Right ventricle myocardium superior (tissue), 1 donor: ENCODE results near the gene AATF. TPM values are rescaled to one million over a fixed set of nuclear protein-coding genes. Genes with fewer than 3 reads are reported as not detected.

Source experiments
- ATAC-seq: fragments of 200-7000 bp; cut with Tn5 transposase; one replicate; pipeline ENCODE4 v1.9.1; 2020; ENCODE audit warnings: mild to moderate bottlenecking; ENCODE audit not compliant: poor library complexity
- DNase-seq: peaks from one replicate; pipeline ENCODE4 v3.0.0-alpha.2; 2020
- intact Hi-C: fragments of 100-400 bp; cut with DNase I; formaldehyde crosslinking; loops from one replicate; pipeline ENCODE4 v1.11.2; 2022
- total RNA-seq: library from RNA; stranded (reverse); fragmentation: NEBNext Ultra II Directional; extraction: Animal tissue kit (Norgen Biotek cat#: 25700); gene quantifications from one replicate; pipeline ENCODE4 v1.2.1, GENCODE V29; 2021
- donor health status: DM: no; HTN: yes; CAD: no; lungs with severe emphysema.

Gene AATF
- total RNA-seq, 1 donor from 2014 or later = 26.9 TPM

DNA sequence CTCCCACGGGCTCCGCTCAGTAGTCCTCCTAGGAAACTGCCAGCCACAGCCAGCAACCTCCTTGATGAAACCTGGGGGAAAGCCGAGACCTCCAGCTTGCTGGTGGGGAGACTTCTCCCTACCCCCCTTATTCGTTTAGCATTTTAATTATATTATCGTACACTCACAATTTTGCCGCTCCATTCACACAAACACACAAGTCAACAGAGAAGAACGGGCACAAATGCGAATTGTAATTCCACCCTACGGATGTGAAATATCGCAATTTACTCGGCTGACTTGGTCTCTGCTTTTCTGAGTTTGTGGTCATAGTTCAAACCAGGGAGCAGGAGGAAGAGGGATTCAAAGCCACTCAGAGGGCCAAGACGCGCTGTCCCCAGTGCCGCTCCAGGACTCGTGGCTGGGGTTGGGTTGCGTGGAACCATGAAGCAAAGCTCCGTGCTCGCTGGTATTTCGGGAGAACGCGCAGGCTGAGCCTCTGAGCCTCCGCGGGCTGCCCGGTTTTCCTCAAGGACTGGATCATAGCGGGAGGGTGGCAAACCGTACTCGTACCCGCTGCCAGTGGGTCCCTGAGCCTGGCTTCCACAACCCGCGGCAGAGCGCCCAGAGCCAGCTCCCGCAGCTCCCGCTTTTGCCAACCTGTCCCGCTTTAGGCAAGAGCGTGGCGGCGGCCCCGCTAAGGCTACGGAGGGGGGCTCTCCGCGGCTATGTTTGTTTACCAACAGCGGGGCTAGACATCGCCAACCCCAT, 9.5 kb upstream of the AATF start:
- ATAC-seq (no peak), DNase-seq (no peak)
- intact Hi-C loops = no loop called here

DNA sequence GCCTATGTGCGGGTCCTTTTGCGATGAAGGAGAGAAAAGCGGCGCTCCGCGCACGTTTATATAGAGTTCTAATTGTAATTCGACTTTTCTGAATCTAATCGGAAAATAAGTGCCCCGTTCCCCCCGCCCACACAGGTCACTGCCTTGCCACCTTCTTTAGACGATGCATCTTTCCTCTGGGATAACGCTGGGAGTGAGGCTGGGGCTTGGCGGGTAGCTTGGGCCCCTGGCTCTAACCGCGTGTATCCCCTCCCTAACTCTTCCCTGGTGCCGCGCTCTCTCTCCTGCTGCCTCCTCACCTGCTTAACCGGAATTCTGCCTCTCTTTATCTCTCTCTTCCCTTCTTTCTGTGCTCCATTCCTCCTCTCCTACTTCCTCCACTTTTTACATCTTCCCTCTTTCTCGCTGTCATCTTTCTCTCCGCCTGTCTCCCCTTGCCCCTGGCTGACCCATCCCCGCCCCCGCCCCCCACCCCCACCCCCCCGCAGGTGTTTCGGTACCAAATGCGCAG, 8.9 kb upstream of the AATF start:
- no peak for ATAC-seq
- intact Hi-C loops = no loop called here
- DNase-seq = no peak

DNA sequence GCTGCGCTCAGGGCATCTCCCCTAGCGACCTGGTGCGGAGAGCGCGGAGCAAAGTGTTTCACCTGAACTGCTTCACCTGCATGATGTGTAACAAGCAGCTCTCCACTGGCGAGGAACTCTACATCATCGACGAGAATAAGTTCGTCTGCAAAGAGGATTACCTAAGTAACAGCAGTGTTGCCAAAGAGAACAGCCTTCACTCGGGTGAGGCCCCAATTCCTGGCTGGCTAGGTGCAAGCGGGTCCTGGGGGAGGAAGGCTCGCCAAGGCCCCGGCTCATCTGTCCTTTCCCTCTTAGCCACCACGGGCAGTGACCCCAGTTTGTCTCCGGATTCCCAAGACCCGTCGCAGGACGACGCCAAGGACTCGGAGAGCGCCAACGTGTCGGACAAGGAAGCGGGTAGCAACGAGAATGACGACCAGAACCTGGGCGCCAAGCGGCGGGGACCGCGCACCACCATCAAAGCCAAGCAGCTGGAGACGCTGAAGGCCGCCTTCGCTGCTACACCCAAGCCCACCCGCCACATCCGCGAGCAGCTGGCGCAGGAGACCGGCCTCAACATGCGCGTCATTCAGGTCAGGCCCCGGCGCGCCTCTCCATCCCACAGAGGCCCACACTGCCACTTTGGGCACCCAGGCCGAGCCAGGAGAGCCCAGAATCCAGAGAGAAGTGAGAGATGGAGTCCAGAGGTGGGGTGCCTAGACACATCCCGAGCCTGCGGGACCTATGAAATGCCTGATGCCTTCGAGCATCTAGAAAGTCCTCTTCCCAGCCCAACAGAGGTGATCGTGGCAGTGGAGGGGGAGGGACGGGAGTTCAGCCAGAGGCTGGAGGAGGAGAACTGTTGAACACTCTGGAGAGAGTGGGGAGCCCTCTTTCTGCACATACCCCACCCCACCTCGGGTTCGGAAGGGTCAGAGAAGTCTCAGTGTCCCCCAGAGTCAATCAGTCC, 8.2 kb upstream of the AATF start:
- intact Hi-C loops = no loop called here
- no peak for ATAC-seq
- DNase-seq = no peak

DNA sequence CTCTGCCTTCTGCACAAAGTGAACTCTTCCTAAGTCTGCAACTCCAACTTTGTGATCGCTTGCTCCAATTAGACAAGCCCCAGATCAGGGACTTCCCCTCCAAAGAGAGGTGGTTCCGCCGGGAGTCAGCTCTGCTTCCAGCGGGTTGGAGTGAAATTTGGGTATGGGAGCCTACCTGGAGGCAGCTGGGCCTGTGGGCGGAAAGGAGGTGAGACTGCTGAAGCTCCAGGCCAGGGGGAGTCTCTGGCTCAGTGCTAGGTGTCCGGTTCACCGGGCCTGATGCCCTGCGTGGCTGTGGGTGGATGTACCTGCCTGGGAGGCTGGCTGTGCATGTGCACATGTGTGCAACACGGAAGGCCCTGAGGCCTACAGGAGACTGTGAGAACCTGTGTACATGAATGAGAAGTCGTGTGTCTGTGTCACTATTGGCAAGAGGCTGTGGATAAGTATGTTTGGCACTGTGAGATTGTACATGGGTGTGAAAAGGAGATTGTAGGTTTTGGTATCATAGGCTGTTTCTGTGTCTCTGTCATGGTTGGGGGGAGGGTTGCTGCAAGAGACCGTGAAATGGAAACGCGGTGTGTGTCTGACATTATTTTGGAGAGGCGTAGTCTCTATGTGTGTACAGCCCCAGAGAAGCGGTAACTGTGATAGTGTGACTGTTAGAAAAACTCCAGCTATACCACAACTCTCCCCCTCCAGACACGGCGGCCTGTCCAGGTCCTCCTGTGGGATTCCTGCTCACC, 7.3 kb upstream of the AATF start:
- ATAC-seq (no peak), DNase-seq (no peak)
- intact Hi-C loops = no loop called here

DNA sequence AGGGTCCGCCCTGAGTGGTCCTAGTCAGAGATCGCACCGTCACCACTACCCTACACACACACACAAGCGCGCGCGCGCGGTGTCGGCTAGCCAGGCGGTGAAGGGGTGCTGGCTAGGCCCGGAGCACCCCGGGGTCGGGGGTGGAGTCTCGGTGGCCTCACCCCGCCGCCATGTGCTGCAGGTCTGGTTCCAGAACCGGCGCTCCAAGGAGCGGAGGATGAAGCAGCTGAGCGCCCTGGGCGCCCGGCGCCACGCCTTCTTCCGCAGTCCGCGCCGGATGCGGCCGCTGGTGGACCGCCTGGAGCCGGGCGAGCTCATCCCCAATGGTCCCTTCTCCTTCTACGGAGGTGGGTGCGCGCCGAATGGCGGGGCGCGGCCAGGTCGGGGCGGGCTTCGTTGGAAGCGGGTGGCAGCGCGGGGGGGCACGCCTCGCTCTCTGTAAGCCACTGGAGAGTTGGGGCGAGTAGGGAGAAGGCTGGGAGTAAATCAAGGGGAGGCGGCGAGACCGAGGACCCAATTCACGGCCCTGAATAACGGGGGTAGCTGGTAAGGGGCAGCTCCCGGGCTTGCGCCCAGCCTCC, 6.6 kb upstream of the AATF start:
- intact Hi-C loops = no loop called here

DNA sequence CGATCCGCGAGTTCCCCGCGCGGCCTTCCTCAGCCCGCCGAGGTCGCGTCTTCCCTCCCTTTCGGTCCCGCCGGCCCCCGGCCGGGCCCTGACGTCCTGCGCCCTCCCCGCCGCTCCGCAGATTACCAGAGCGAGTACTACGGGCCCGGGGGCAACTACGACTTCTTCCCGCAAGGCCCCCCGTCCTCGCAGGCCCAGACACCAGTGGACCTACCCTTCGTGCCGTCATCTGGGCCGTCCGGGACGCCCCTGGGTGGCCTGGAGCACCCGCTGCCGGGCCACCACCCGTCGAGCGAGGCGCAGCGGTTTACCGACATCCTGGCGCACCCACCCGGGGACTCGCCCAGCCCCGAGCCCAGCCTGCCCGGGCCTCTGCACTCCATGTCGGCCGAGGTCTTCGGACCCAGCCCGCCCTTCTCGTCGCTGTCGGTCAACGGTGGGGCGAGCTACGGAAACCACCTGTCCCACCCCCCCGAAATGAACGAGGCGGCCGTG, 6.1 kb upstream of the AATF start:
- DNase-seq = no peak
- intact Hi-C loops = no loop called here
- ATAC-seq = no peak

More for the DNA sequence above, 6.6 kb upstream of the AATF start:
- DNase-seq (peak; percentile 41), ATAC-seq (peak; percentile 29)

DNA sequence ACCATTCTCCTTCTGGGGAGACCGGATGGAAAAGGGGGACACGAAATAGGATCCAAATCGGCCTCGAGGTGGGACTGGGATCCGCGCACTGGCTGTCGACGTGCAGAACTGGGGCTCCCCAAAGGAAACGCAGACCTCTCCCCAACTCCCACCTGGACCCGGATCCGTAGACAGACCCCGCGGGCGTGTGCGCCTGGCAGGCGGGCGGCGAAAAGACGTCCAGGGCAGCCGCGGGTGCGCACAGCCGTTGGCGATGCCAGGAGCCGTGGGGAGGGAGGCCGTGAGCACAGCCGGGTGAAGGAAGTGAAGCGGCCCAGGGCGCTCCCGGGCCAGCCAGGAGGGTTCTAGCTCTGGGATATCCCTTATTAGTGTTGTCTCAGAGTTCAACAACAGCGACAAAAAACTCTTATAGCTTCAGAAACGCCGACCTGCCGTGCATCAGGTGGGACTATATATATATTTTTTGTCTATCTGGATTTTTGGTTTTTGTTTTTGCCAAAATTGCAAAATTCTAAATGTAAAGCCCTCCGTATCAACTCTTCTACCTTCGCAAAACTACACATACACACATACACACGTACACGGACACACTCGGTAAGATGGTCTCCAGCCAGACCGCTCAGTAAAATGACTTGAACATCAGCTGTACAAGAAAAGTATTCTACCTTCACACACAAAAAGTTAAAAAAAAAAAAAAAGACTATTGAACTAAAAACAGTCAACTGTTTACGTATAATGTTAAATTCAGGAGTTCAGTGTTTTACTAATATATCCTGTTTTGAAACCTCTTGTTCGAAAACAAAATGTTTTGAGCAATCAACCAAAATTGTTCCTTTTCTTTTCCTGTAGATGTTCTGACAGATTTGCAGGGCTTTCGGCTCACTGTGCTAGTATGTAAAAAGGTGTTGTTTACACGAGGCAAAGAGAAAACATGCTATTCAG, 5.2 kb upstream of the AATF start:
- intact Hi-C loops = no loop called here
- ATAC-seq (no peak), DNase-seq (no peak)

DNA sequence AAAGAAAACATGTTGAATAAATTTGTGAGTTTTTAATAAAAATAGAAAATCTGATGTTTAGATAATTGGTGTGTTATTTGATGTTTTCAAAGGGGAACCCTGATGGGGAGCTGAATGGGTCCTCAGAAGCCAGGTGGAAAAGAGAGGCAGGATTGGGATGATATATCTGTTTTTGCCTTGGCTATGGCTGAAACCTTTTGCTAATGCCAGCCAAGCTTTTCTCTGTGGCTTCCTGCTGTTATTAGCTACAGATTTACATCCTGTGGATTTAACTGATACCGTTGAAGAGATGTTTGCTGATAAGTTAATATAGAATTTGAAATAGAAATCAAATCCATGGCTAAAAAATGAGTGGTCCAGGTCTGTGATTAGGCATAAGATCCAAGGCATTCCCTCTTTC, 4.2 kb upstream of the AATF start:
- intact Hi-C loops = no loop called here
- DNase-seq (no peak), ATAC-seq (no peak)

DNA sequence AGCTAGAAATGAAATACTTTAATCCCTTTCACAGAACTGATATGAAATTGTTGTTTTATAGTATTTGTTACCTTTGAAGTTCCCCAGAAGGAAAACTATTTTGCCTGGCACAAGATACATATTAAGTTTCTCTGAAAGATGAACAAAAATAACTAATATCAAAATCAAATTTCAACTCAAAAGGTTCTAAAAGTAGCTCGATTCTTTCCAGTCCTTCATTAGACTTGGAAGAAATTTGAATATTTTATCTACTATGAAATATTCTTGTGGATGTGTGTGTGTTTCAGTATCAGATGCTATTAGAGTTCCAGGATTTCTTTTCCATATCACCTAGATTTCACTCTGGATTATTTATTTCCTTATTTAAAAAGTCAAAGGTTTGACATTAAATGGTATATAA, 3.6 kb upstream of the AATF start:
- ATAC-seq (no peak), DNase-seq (no peak)
- intact Hi-C loops = no loop called here

DNA sequence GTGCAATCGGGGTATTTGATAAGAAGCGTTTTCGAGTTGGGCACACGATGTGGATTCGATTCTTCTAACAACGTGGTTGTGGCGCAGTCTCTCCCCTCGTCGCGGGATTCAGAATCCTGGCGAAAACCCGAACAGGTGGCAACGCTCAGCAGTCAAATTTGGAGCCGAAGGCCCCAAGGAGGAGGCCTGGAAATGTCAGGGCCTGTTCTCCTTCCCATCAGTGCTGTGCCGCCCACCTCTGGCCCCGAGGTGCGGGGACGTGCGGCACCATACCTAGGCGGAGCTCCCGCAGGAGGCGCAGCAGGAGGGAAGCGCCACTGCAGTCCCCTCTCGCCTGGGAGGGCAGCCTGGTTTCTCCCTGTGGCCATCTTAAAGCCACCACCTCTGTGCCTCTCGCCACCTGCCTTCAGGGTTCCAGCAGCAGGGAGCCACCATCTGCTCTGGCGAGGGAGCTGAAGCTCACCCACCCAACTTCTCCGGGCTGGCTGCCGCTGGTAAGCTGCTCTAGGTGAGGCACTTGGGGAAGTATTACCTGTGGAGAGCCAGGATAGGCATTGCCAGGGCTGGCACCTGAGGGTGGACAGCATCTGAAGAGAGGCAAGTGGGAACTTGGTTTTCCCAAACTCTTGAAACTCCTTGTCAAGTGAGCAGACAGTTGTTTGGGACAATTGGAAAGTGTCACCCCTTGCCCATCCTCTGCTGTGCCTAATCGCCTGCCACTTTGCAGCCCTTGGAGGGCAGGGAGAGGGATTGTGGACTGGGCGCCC, 2.6 kb upstream of the AATF start:
- DNase-seq (no peak), ATAC-seq (no peak)
- intact Hi-C loops = no loop called here

DNA sequence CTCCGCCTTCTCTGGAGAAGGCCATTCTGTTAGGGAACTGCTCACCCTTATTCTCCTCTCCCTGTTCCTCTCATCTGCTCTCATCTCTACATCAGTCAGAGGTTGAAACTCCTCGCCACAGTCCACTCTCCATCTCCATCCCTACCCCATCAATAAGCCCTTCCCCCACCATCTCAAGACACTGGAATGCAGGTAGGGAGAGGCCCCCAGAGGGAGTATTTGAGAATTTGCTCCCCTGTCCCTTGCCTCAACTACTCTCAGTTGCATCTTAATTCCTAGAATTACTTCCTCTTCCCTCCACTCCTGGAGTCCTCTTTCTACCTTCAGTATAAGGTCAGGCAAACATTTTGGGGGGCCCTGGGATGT, 2.0 kb upstream of the AATF start:
- no peak for ATAC-seq
- intact Hi-C loops = no loop called here

DNA sequence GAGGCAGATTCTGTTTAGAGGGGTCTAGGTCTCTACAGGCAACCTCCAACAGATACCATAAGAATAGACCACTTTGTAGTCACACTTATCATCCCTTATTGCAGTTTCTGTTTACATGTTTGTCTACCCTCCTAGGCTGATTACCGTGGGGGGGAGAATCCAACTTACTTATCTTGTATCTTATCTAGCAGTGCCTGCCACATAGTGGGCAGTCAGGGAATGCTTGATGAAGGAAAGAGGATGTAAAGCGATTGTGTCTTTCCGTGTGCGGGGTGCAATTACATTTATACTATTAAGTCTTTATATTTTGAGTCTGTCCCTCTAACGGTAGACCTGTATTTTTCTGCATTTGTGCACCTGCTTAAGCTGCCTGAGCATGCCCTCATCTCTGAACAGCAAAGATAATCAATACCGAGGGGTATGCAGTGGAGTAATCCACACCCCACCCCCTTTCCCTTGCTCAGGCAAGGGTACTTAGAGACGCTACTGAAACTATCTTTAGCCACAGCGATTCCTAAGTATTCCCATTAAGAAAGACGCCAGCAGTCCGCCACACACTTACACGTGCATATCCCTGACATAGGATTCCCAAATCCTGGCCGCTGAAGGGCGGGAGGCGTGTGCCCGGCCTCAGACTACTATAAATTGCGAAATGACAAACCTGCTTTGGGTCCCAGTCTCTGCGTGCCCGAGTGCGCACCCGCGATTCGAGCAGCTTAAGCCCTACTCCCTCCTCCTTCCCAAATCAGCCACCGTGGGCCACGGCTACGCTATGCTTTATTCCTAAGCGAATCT, 635 bp upstream of the AATF start:
- intact Hi-C loops = no loop called here
- DNase-seq (no peak), ATAC-seq (peak; percentile 78)

More for the DNA sequence above, 2.0 kb upstream of the AATF start:
- no peak for DNase-seq

DNA sequence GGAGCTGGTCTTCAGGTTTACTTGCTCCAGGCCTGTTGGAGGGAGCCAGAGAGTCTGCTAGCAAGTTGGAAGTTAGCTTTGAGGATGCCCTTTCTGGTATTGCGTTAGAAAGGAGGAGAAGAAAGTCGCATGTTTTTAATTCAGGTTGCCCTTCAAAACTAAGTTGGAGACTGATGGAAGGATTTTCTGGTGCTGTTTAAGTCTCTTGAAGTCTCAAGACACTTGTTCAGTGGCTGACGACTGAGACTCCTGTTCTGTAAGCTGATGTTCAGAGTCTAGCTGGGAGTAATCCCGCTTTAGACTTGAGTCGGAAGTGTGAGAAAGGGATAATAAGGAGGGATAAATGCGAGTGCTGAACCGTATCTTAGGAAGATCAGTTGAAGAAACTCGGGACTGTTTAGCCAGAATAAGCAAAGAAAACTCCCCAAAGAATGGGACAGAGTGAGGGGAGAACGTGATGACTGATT, 740 bp downstream of the AATF start:
- ATAC-seq (peak; percentile 38), DNase-seq (no peak)
- intact Hi-C loops = no loop called here

DNA sequence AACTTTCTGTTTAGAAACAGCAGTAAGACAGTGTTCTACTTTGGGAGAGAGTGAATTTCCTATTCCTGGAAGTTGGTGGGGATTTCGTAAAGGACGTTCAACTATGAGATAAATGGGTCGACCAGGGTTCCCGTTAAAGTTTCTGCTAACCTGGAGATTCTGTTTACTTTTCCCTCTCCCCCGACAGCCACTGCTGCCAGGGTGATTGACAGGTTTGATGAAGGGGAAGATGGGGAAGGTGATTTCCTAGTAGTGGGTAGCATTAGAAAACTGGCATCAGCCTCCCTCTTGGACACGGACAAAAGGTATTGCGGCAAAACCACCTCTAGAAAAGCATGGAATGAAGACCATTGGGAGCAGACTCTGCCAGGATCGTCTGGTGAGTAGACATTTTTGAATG, 1.3 kb downstream of the AATF start:
- ATAC-seq = no peak
- DNase-seq = no peak
- intact Hi-C loops = no loop called here

DNA sequence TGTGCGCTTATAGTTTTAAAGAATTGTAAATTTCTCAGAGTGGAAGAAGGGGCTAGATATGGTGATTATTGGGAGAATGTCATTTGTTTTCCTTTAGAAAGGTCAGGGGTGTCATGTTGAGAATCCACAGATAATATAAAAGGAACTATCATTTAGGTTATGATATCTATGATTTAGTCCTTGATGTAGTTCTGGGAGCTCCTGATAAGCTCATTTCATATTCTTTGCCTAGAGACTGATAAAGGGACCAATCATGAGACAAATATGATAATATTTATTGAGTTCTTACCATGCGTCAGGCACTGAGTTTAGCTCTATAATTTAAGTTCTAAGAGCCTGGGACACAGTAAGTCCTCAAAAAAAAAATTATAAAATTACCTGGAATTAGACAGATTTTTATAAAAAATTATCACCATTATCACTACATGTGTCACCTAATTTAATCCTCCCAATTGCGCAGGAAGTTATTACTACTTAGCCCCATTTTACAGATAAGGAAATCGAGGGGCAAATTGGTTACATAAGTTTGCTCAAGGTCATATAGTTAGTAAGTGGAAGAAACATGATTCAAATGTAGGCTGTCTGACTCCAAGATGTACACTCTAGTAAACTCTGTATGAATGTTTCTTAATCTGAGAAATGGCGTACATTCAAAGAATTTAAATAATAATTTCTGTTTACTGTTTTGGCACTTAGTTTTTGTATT, 2.5 kb downstream of the AATF start:
- intact Hi-C loops = no loop called here
- ATAC-seq (no peak), DNase-seq (no peak)
